ENCODE data around the gene RNF225.
A peak's percentile ranks its signal among the peaks of the same experiment; 100 is the strongest.
"Not testable (repeated sequence)": the region's sequence is repeated elsewhere in the genome, so short reads cannot be mapped to it uniquely, and the experiment has no call there.

Gene RNF225

GRCh38 chr19:58395220-58395978, at the start of gene RNF225:
Gene RNF225, plus strand, starts transcription at chr19:58395656. Its CDS starts 434 bp downstream, at chr19:58396090.
- no peak for DNase-seq

DNA sequence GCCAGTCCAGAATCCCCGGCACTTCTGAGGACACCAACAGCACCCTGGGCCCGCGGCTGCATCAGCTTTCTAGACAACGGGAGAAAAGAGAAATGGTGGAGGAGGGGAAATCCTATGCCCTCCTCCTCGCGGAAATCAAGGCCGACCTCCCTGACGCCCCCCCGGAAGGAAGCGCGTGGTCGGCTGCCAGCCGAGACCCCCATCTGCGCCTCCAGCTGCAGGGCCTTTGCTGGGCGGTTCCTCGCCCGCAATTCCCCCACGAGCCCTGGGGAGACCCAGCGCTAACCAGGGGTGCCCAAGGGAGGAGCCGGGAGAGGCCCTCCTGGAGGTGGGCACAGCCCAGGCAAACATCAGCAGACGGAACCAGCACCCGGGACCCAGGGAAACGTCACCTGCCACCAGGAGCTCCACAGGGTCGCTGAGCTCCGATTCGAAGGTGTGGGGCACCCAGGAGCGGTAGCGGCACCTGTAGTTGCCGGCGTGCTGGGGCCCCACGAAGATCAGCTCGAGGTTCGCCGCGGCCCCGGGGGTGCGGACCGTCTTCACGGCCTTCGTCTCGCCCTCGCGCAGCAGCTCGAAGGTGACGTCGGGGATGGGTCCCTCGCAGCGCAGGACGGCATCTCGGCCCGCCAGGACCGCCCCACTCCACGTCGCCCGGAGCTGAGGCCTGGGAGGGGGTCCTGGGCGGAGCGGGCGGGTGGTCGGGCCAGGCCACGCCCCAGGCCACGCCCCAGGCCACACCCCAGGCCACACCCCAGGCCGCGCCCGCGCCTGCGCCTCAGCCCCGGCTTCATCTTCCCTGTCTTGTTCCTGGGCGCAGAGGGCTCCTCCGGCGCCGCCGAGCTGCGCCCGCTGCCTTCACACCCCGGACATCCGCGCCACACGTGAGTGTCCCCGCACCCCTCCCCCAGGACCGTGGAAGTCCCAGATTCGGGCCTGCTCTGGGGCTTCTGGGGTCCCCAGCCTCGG, 48.2 kb upstream of the RNF225 start:
- peak; percentile 78 for DNase-seq

DNA sequence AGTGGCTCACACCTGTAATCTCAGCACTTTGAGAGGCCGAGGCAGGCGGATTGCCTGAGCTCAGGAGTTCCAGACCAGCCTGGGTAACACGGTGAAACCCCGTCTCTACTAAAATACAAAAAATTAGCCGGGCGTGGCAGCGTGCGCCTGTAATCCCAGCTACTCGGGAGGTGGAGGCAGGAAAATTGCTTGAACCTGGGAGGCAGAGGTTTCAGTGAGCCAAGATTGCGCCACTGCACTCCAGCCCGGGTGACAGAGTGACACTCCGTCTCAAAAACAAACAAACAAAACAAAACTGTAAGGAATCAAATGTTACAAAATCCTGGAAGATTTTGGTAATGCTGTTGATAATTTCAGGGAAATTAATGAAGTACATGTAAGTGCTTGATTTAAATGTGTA, 47.4 kb upstream of the RNF225 start:
- DNase-seq: not testable (repeated sequence)

GRCh38 chr19:58349590-58349989, 45.9 kb upstream of the RNF225 start:
- DNase-seq: no peak

- DNase-seq: no peak
Measured at GRCh38 chr19:58350001-58350861, 45.2 kb upstream of the RNF225 start.

DNA sequence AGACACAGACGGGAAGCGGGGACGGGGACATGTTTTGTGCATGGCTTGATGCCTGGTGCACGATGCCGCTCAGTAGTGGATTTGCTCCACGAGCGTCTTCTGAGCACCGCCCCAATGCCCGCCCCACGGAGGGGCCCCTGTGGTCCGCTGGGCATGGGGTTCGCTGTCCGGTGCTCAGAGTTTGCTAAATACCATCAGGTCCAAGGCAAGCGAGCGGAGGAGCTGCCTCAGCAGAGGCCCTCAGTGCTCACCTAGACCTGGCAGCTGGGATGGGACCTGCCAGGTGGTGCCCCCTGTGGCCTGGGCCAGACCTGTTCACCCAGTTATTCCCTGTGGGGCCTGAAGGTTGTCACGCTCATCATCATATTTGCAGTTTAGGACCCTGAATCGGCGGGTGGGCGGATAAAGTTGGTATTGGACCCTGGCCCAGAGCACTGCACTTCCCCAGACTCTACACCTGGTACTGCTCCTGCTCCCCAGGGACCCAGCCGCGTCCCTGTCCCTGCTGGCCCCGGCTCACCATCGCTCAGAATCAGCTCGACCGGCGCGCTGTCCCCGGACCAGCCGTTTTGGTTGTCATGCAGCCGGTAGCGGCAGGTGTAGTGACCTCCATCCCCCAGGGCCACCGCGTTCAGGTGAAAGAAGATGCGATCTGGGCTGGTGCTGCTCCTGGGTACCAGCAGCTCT, 44.4 kb upstream of the RNF225 start:
- DNase-seq: no peak

DNA sequence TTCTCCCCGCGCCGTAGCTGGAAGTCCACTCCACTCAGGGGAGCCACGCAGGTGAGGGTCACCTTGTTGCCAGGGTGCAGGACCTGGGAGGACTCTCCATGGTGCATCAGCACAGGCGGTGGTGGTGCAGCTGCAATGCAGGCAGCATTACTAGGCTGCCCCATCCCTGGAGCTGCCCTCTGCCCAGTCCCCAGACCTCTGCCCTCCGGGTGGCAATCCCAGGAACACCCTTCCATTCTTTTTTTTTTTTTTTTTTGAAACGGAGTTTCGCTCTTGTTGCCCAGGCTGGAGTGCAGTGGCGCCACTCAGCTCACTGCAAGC, 43.9 kb upstream of the RNF225 start:
- no peak for DNase-seq

DNA sequence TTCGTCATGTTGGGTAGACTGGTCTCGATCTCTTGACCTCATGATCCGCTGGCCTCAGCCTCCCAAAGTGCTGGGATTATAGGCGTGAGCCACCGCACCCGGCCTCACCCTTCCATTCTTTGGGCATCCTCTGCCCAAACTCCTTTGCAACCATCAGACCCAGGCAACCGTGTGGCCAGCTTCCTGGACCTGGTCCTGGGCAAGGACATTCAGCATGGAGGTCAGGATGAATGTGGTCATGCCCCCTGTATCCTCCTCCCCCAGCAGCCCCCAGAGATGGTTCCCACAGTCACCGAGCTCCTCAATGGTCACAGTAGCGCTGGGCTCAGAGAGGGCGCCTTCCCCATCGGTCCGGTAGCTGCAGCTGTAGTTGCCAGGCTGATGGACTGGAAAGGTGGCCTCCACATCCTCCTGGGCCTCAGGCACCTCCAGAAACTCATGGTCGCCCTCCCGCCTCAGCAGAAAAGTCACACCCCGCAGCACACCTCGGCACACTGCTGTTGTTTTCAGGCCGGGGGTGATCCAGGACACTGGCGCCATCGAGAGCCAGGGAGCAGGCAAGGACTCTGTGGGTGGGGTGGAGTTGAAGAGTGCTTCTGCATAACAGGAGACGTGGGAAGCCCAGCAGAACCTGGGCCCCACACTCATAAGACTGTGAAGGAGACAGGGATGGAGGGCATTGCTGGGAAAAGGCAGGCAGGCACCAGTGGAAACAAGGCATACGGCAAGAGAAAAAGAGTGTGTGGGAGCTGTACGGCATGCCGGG, 43.3 kb upstream of the RNF225 start:
- no peak for DNase-seq

DNA sequence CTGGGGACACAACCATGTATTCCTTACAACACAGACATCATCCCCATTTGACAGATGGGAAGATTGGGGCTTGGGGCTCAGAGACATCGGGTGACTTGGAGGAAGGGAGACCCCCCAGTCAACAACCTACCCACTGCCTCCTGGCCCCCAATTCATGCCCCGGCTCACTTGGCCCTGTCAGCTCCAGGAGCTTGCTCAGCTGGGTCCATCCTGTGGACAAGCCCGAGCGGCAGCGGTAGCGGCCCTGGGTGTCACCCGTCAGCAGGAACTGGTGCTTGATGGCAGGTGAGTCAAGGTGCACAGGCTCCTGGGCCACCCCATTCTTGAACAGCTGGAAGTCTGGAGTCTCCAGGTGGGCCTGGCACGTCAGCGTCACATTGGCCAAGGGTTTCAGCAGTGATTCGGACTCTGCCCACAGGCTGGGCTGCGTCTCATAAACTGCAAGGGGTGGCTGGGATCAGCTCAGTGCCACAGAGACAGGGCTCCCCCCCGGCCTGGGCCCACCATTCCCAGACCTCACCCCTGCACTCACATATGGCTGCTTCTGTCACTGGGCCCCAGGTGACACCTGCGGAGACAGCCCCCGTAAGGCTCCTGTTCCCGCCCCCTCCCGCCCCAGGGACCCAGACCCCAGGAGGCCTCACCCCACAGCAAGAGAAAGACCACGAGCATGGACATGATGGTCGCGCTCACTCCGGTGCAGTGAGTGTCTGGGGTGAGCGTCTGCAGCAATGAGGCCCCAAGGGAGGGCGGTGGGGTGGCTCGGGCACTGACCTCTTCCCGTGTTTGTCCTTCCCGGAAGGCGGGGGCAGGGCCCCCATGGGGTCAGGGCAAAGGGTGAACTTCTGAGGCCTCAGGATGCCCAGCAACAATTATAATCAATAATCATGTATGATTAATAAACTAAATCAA, 42.4 kb upstream of the RNF225 start, which contains the start of gene A1BG:
Gene A1BG, minus strand, starts transcription at position 733 of the 912 bp plus-strand sequence. Its CDS starts 55 bp downstream, at position 678.
- DNase-seq: no peak

- DNase-seq: no peak
Measured at GRCh38 chr19:58353717-58354477, 41.6 kb upstream of the RNF225 start.

DNA sequence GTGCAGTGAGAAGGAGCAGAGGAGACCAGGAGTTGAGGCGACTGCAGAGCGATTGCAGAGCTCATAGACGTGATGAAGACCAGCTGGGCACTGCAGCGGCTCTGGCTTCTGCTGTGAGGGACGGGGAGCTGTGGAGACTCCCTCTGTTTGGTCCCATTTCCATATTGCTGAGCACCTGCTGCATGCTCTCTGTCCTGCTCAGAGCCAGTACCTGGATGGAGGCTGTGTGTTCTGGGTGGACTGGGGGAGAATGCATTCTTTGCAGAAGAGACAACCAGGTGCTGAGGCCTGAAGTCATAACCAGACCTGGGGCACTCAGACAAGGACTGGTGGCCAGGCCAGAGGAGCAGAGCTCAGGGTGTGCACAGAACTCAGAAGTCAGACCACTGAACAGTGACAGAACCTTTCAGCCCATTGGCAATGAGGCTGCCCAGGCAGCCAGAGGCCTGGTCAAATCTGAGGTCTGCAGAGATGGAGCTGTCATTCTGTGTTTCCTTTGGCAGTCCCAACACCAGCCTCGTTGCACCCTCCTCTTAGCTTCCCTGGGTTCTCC, 40.9 kb upstream of the RNF225 start:
- DNase-seq: no peak

- no peak for DNase-seq
Measured at GRCh38 chr19:58355215-58355796, 40.1 kb upstream of the RNF225 start.

DNA sequence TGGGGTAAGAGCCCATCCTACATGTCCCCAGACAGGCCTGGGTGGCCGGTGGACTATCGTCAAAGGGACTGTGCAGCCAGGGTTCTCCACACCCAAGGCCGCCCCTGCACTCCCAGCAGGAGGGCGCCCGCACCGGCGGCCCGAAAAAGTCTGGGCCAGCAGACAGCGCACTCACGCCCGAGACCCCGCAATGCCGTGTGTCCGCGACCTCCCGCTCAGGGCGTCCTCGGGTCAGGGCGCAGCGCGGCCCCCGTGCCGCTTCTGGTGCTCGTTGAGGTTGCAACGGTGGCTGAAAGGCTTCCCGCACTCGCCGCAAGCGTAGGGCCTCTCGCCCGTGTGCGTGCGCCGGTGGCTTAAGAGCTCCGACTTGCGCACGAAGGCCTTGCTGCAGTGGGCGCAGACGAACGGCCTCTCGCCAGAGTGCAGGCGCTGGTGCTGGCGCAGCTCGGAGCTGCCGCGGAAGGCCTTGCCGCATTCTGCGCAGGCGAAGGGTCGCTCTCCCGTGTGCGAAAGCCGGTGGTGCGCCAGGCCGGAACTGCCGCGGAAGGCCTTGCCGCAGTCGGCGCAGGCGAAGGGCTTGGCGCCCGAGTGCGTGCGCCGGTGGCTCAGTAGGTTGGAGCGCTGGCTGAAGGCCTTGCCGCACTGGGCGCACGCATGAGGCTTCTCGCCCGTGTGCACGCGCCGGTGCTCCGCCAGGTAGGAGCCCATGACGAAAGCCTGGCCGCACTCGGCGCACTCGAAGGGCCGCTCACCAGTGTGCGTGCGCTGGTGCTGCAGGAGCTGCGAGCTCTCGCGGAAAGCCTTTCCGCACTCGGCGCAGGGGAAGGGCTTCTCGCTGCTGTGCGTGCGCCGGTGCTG, 39.3 kb upstream of the RNF225 start:
- DNase-seq: peak; percentile 50

- DNase-seq: peak; percentile 13
Measured at GRCh38 chr19:58356766-58357480, 38.5 kb upstream of the RNF225 start.

- no peak for DNase-seq
Measured at GRCh38 chr19:58357481-58358145, 37.8 kb upstream of the RNF225 start.

DNA sequence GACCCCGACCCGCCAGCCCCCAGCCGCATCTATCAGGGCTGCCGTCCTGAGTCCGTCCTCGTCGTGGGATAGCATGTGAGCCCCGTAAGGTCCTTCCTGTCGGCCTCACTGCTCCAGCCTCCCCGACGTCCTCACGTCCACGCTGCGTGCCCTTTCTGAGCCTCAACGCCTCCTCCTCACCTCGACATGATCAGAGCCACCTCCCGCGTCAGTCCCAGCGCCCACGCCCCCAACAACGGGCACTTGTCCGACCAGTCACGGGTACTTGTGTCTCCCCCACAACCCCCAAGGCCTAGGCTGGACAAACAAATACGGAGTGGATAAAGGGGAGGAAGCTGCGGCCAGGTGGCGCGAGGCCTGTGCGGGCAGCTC, 33.6 kb upstream of the RNF225 start:
- DNase-seq: no peak

All from EL (cell line).